Fibroblast of gingiva (primary cell): Measurements from ENCODE around the gene ANKMY1.

Source experiments
- DNase-seq: peaks from one replicate; pipeline ENCODE4 v3.0.0-alpha.2; 2011; ENCODE audit warnings: low read depth

Gene ANKMY1

DNA sequence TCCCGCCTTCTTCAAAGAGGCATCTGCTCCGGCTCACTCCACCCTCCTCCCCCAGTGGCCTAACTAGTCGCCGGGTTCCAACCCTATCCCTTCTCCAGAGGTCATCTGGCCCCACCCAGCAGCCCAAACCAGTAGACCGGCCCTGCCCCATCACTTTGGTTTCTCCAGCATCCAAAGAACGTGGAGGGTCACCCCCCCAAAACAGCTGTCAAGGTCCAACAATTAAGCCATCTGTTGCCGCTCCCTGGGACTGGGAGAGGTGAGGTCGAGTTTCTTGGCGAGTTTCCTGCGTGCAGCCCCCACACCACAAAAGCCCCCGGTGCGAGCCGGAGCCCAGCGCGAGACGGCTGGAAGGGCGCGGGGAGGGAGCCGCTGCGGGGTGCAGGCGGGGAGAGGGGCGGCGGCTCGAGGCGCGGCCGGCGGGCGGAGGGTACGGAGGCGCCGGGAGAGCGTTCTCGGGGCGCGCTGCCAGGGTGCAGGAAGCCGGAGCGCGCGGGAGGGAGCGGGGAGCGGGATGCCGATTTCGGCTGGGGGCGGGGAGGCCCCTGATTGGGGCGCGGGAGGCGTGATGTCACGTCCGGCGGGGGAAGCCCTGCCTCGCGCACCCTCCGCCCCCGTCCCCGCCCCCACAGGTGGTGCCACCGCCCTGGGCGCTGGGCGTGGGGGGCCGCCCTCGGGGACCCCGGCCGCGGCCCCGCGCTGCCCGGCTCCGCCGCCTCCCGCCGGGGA is 122.9 kb downstream of the ANKMY1 start:
- DNase-seq: peak; percentile 95

DNA sequence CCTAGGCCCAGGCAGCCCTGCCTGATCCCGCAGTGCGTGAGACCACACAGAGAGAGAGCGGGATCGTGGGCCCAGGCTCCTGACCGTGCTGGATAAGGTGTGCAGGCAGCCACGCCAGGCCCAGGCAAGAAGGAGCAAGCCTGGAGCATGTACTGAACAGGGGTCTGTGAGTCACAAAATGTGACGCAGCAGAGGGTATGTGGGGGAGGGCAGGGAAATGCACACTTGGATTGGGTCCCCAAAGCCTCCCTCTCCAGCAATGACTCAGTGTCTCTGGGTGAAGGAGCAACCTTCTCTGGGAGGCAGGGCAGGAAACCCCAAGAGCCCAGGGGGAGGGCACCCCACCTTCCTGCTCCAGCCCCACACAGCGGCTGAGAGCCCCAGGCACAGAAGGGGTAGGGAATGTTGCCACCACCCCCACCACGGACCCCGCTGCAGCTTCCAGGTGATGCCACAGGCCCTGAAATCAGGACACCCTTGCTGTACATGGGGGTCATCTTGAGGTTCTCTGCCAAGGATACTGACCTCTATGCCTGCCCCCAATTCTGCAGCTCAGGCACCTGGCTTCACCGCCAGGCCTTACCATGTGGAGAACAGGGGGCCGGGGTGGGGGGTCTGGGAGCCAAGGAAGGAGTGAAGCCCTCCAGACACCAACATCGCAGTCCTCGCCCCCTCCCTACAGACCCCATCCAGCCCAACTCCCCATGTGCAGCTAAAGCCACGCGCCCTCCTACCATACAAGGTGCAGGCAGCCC is 123.6 kb downstream of the ANKMY1 start:
- peak; percentile 94 for DNase-seq

- no peak for DNase-seq
Observed at GRCh38 chr2:240432820-240433801, 124.7 kb downstream of the ANKMY1 start.

DNA sequence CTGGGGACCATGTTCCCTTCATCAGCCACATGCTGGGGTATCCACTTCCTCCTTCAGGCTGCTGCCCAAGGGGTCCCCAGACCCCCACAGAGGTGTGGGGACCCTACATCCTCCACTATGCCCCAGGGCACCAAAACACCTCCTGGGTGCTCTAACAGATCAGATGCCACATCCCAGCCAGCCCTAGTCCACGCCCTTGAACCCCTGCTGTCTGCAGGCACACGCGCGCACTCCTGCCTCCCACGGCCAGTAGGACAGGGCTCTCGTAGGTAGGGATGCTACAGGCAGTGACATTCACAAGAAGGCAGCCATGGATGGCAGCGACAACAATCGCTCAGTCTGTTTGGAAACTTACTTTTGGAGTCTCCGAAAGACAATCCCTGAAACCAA is 125.4 kb downstream of the ANKMY1 start:
- DNase-seq: no peak

DNA sequence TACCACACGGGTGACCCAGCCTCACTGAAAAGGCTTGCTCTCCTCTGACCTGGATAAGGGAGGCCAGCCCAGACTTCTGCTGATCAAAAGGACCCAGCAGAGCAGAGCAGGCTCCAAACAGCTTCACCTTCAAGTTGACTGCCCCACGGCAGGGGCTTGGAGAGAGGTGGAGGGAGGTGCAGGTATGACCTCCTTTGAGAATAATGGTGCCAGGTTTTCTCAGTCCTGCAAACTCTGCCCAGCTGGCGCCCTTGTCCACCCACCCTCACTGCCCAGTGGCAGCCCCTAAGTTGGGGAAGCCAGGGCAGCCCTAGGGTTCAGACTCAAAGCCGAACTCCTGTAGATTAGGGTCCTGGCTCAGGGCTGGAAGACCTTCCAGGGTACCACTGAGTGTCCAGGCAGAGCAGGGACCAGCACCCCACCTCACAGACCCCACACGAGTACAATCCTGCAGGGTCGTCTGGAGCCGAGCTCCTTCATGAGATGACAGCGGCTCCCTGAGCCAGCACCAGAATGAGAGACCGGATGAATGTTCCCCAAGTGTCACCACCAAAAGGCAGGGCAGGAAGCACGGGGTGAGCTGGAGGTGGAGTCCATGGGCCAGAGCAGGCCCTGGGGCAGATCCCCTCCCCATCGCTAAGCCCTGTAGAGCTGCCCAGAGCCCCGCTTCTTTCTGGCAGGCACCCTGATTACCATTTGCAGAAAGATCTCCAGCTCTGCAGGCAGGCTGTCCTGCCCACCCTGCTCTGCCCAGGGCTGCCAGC is 125.9 kb downstream of the ANKMY1 start:
- no peak for DNase-seq

- no peak for DNase-seq
Observed at GRCh38 chr2:240431271-240431660, 126.5 kb downstream of the ANKMY1 start.

- no peak for DNase-seq
Observed at GRCh38 chr2:240430595-240430994, 127.2 kb downstream of the ANKMY1 start.

DNA sequence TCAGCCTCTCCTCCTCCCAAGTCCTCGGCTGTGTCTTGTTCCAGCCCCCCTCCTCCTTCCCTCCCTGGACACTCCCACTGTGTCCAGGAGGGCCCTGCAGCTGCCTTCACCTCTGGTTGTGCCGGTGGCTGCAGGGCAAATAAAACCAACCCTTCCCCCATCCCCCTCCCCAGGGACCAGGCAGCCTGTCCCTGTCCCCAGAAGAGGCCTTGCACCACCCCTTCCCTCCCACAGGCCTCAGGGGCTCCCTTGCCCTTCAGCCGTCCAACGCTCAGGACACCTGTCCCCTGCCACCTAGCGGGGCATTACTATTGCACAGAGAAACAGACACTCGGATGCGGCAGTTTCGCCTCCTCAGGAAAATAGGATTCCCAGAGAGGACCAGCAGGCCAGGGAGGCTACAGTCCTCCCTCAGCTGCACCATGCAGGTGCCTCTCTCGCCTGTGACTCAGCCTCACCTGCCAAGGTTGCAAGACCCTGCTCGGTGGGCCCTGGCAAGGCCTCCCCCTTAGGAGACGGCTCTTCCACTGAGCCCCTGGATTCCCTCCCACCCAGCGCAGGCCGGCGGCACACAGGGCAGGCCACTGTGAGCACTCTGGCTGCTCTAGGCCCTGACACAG is 127.8 kb downstream of the ANKMY1 start:
- DNase-seq: no peak
